Small intestine (tissue), 7 donors: ENCODE results near the gene CDK19. TPM values are rescaled to one million over a fixed set of nuclear protein-coding genes. Genes with fewer than 3 reads are reported as not detected.
"Not testable (repeated sequence)": the region's sequence is repeated elsewhere in the genome, so short reads cannot be mapped to it uniquely, and the experiment has no call there.

ENCODE experiments used
- DNase-seq, 2 donors: peaks; one replicate each; pipeline versions ENCODE4 v3.0.0 to v3.0.0-alpha.2; 2013
- FAIRE-seq: peaks from 2 replicates; lab custom pipeline; 2012; peaks lifted over from hg19 to GRCh38; lab: Jason Lieb, UNC
- H3K27ac ChIP-seq, 3 donors: one replicate each; pipeline ENCODE4 v1.5.1; 2013; ENCODE audit warnings: low read length in 2 of 3, mild to moderate bottlenecking in 2 of 3, control low read depth in 1 of 3, inconsistent platforms in 1 of 3, low read depth in 1 of 3, moderate library complexity in 1 of 3
- H3K27me3 ChIP-seq, 3 donors: one replicate each; pipeline ENCODE4 v1.6.1; 2013; ENCODE audit warnings: low read length in 3 of 3, inconsistent platforms in 1 of 3; ENCODE audit not compliant: control insufficient read depth in 3 of 3, insufficient read depth in 3 of 3
- H3K36me3 ChIP-seq, 3 donors: one replicate each; pipeline ENCODE4 v1.6.1; 2013; ENCODE audit warnings: low read length in 3 of 3, inconsistent platforms in 1 of 3, low read depth in 1 of 3, mild to moderate bottlenecking in 1 of 3, moderate library complexity in 1 of 3; ENCODE audit not compliant: control insufficient read depth in 3 of 3, insufficient read depth in 2 of 3
- H3K4me1 ChIP-seq, 3 donors: one replicate each; pipeline ENCODE4 v1.6.1; 2013; ENCODE audit warnings: low read length in 2 of 3, inconsistent platforms in 1 of 3, low read depth in 1 of 3, mild to moderate bottlenecking in 1 of 3, moderate library complexity in 1 of 3; ENCODE audit not compliant: control insufficient read depth in 3 of 3, insufficient read depth in 2 of 3
- H3K4me3 ChIP-seq, 3 donors: one replicate each; pipeline ENCODE4 v1.5.1; 2013; ENCODE audit warnings: low read length in 3 of 3, control low read depth in 1 of 3, inconsistent platforms in 1 of 3, low read depth in 1 of 3, mild to moderate bottlenecking in 1 of 3, moderate library complexity in 1 of 3
- H3K9me3 ChIP-seq, 2 donors: one replicate each; pipeline ENCODE4 v1.6.1; 2013; ENCODE audit warnings: low read depth in 1 of 2, low read length in 1 of 2; ENCODE audit not compliant: control insufficient read depth in 2 of 2, insufficient read depth in 1 of 2
- WGBS, 3 donors: extraction: QIAGEN DNeasy Blood & Tissue Kit; methylation state at CpG; one replicate each; pipeline ENCODE4 v1.1.7; 2013; 5-methylcytosine and 5-hydroxymethylcytosine counted together
- polyA plus RNA-seq, 4 donors: library from polyadenylated mRNA; stranded (reverse) in 3 of 4; unstranded in 1 of 4; fragments of 200-250 nt in 3 of 4; fragments of 120-200 nt in 1 of 4; gene quantifications; one replicate each; pipeline versions ENCODE4 v1.2.1 to v1.2.3, GENCODE V29; 2013
- donor health status: healthy with polysubstance abuse.
- donor health status: control.
- donor health status: control.
- donor health status: Bipolar disorder and iron deficiency.
- donor health status: healthy.

The CDK19 gene
- polyA plus RNA-seq, 4 donors: 4.3 to 17.4 (median 7.4) TPM

DNA sequence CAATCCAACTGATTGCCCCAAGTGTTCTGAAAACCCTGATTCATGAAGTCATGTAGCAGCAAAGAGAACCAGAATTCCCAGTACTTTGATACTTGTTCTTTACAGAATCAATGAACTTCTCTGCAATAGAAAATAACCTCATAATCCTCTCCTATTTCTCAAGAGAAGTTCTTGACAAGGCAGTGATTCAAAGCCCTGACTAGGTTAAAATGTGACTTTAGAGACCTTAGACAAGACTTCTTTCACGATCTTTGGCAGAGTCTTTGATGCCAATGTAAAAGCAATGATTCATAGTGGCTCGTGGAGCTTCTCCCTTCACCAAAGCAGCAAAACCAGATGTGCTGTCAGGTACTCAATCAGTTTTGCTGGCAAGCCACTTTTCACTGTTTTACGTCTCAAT lies 95.2 kb downstream of the CDK19 start:
- WGBS, 3 donors: 93 to 94% (median 94%) methylated on average over 3 of the region's 3 CpGs
- Histone ChIP-seq H3K4me1 (no peaks in the 10 kb centered on the region), H3K4me3 (no peak overlapping the region), H3K9me3 (no peaks in the 10 kb centered on the region), H3K36me3 (peaks cover 0 to 5% (median 0%) of the 10 kb centered on the region in 3 donors), H3K27ac (no peak overlapping the region), H3K27me3 (no peaks in the 10 kb centered on the region)
- no peak for DNase-seq
- no peak for FAIRE-seq

GRCh38 chr6:110719601-110720000 lies 95.7 kb downstream of the CDK19 start:
- not testable (repeated sequence) for DNase-seq, H3K4me1 ChIP-seq, FAIRE-seq, H3K27ac ChIP-seq, H3K9me3 ChIP-seq, H3K36me3 ChIP-seq, H3K4me3 ChIP-seq, H3K27me3 ChIP-seq
- 96 to 98% (median 97%) methylated on average over 6 to 7 of the region's 7 CpGs for WGBS, 3 donors

- FAIRE-seq: no peak
- no peak overlapping the region for H3K4me3 ChIP-seq
- no peak overlapping the region for H3K27ac ChIP-seq
- no peaks in the 10 kb centered on the region for H3K9me3 ChIP-seq
- H3K4me1 ChIP-seq: no peaks in the 10 kb centered on the region
- H3K36me3 ChIP-seq: no peaks in the 10 kb centered on the region
- DNase-seq: no peak
- 69 to 100% (median 90%) methylated on average over 1 of the region's 1 CpG for WGBS, 3 donors
- H3K27me3 ChIP-seq: no peaks in the 10 kb centered on the region
These were observed 101.1 kb downstream of the CDK19 start for GRCh38 chr6:110714143-110714542.

- WGBS, 3 donors: 94 to 97% (median 95%) methylated on average over 3 of the region's 3 CpGs
- no peaks in the 10 kb centered on the region for H3K9me3 ChIP-seq
- no peaks in the 10 kb centered on the region for H3K27me3 ChIP-seq
- no peak overlapping the region for H3K27ac ChIP-seq
- FAIRE-seq: no peak
- no peak overlapping the region for H3K4me3 ChIP-seq
- DNase-seq: no peak
- no peaks in the 10 kb centered on the region for H3K36me3 ChIP-seq
- no peaks in the 10 kb centered on the region for H3K4me1 ChIP-seq
These were observed 103.0 kb downstream of the CDK19 start for GRCh38 chr6:110712238-110712637.

DNA sequence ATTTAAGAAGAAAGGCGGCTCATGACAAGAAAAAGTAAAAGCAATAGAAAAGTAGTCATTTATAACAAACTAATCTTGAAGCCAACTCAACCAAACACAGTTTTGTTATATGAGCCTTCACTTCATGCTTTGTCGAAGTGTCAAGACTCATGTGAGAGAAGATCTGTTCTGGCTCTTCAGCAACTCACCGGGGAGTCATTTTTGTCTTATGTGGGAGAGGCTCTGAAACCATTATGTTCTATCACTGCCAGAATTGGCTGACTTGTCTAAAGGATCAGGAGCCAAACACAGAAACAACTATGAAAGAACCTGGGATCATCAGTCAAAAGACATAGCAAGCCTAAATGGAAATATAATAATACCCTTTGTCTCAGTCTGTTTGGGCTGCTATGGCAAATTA lies 105.2 kb downstream of the CDK19 start:
- Histone ChIP-seq H3K4me3 (no peak overlapping the region), H3K4me1 (no peaks in the 10 kb centered on the region), H3K27ac (no peak overlapping the region), H3K27me3 (no peaks in the 10 kb centered on the region), H3K9me3 (no peaks in the 10 kb centered on the region), H3K36me3 (no peaks in the 10 kb centered on the region)
- DNase-seq: no peak
- WGBS, 3 donors: 89 to 97% (median 95%) methylated on average over 3 of the region's 3 CpGs
- no peak for FAIRE-seq

DNA sequence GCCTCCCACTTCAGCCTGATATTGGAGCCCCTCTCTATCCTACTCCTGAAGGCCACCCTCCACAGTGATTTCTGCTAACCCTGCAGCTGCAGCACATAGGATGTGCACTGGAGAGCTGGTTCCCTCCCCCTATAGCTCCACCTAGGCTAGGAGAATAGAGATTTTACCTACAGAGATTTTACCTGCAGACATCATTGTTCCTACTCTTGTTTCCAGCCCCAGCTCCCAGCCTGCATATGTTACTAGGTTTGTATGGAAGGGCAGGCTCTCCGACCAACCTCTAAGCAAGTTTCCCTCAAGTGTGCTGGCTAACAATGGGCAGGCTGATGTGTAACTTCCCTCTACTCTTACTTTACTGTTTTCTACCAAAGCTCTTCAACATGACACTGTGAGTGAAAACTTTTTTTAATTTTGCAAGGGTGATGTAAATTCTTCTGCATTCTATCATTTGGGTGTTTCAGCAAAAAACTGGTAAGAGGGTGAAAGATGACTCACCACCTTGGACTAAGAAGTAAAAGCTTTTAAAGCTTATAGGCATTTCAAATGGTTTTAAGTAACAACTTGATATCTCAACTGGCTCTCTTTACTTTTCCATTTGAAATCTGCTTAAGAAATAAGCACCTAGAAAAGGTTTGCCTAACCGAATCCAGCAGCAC lies 106.8 kb downstream of the CDK19 start:
- FAIRE-seq (no peak), DNase-seq (no peak)
- no peaks in the 10 kb centered on the region for H3K36me3 ChIP-seq
- H3K4me1 ChIP-seq: no peaks in the 10 kb centered on the region
- no peak overlapping the region for H3K4me3 ChIP-seq
- no peak overlapping the region for H3K27ac ChIP-seq
- no peaks in the 10 kb centered on the region for H3K27me3 ChIP-seq
- 95 to 96% (median 95%) methylated on average over 2 of the region's 2 CpGs for WGBS, 3 donors
- H3K9me3 ChIP-seq: no peaks in the 10 kb centered on the region

DNA sequence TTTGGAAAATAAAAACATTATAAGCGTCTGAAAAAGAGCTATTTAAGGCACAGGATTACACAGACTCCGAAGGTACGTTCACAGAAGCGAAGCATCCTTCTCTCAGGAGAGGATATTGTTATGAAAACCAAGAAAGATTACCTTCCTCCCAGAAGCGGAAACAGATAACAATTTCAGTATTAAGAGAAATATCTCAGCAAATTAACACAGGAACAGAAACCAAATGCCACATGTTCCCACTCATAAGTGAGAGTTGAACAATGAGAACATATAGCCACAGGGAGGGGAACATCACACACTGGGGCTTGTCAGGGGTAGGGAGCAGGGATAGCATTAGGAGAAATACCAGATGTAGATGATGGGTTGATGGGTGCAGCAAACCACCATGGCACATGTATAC lies 109.7 kb downstream of the CDK19 start:
- DNase-seq: no peak
- no peaks in the 10 kb centered on the region for H3K36me3 ChIP-seq
- no peak overlapping the region for H3K4me3 ChIP-seq
- WGBS, 3 donors: 89 to 97% (median 90%) methylated on average over 5 of the region's 5 CpGs
- no peaks in the 10 kb centered on the region for H3K27me3 ChIP-seq
- FAIRE-seq: no peak
- no peaks in the 10 kb centered on the region for H3K4me1 ChIP-seq
- H3K27ac ChIP-seq: no peak overlapping the region
- no peaks in the 10 kb centered on the region for H3K9me3 ChIP-seq

GRCh38 chr6:110703906-110704594 lies 111.2 kb downstream of the CDK19 start:
- Histone ChIP-seq H3K4me3 (no peak overlapping the region), H3K9me3 (no peaks in the 10 kb centered on the region), H3K27me3 (no peaks in the 10 kb centered on the region), H3K27ac (no peak overlapping the region), H3K4me1 (no peaks in the 10 kb centered on the region), H3K36me3 (no peaks in the 10 kb centered on the region)
- FAIRE-seq (no peak), DNase-seq (no peak)
